CD4-positive, alpha-beta memory T cell (primary cell): ENCODE data around the gene EXD3. TPM values are rescaled to one million over a fixed set of nuclear protein-coding genes. Genes with fewer than 3 reads are reported as not detected.
A peak's percentile ranks its signal among the peaks of the same experiment; 100 is the strongest.

ENCODE experiments used
- CTCF ChIA-PET: fragments of 350-600 bp; sonication (Branson Sonifier 250); formaldehyde crosslinking; loops from one replicate; lab custom pipeline; 2021; ENCODE audit warnings: inconsistent platforms; ENCODE audit not compliant: partially characterized antibody; lab: Charles Lee
- POLR2A ChIA-PET: fragments of 350-600 bp; sonication (Branson Sonifier 250); formaldehyde crosslinking; loops from one replicate; lab custom pipeline; 2021; ENCODE audit not compliant: partially characterized antibody; lab: Charles Lee
- DNase-seq, 5 donors: peaks; one replicate each; pipeline versions ENCODE4 v3.0.0 to v3.0.0-alpha.2; 2020 to 2022; ENCODE audit warnings: mixed read lengths in 1 of 5
- H3K27ac ChIP-seq: one replicate; pipeline ENCODE4 v1.7.0; 2013; ENCODE audit warnings: low read depth, low read length
- H3K27me3 ChIP-seq: 2 replicates; pipeline ENCODE4 v1.7.0; 2013; ENCODE audit warnings: mild to moderate bottlenecking, low read length, moderate library complexity; ENCODE audit not compliant: insufficient read depth
- H3K36me3 ChIP-seq: 2 replicates; pipeline ENCODE4 v1.7.0; 2013; ENCODE audit warnings: mild to moderate bottlenecking, low read length, moderate library complexity; ENCODE audit not compliant: insufficient read depth
- H3K4me1 ChIP-seq: 2 replicates; pipeline ENCODE4 v1.7.0; 2013; ENCODE audit warnings: mild to moderate bottlenecking, low read length, moderate library complexity; ENCODE audit not compliant: insufficient read depth
- H3K4me3 ChIP-seq, 2 donors: one replicate each; pipeline ENCODE4 v1.7.0; 2013; ENCODE audit warnings: low read length in 2 of 2, mild to moderate bottlenecking in 1 of 2
- H3K9me3 ChIP-seq, 2 donors: one replicate each; pipeline ENCODE4 v1.7.0; 2013; ENCODE audit warnings: low read length in 2 of 2, control low read depth in 1 of 2; ENCODE audit not compliant: control insufficient read depth in 1 of 2
- H3K27ac Mint-ChIP-seq, 7 donors: one replicate each; pipeline ENCODE4 v1.8.0; 2020 to 2021; ENCODE audit warnings: mixed read lengths in 7 of 7, mild to moderate bottlenecking in 6 of 7, inconsistent platforms in 3 of 7, moderate library complexity in 3 of 7
- H3K27me3 Mint-ChIP-seq, 2 donors: one replicate each; pipeline ENCODE4 v1.8.0; 2020 to 2021; ENCODE audit warnings: mixed read lengths in 2 of 2
- H3K36me3 Mint-ChIP-seq, 2 donors: one replicate each; pipeline ENCODE4 v1.8.0; 2020 to 2021; ENCODE audit warnings: mixed read lengths in 2 of 2, inconsistent platforms in 1 of 2, mild to moderate bottlenecking in 1 of 2
- H3K4me1 Mint-ChIP-seq, 4 donors: one replicate each; pipeline ENCODE4 v1.8.0; 2020 to 2021; ENCODE audit warnings: mixed read lengths in 4 of 4, mild to moderate bottlenecking in 1 of 4
- H3K4me3 Mint-ChIP-seq, 8 donors: one replicate each; pipeline ENCODE4 v1.8.0; 2020 to 2021; ENCODE audit warnings: mixed read lengths in 8 of 8, mild to moderate bottlenecking in 7 of 8, moderate library complexity in 6 of 8, inconsistent platforms in 3 of 8
- H3K9me3 Mint-ChIP-seq, 8 donors: one replicate each; pipeline ENCODE4 v1.8.0; 2020 to 2021; ENCODE audit warnings: mixed read lengths in 8 of 8, mild to moderate bottlenecking in 5 of 8, inconsistent platforms in 3 of 8, moderate library complexity in 1 of 8
- intact Hi-C: fragments of 100-400 bp; cut with micrococcal nuclease; formaldehyde crosslinking; loops from one replicate; pipeline ENCODE4 v1.15.1; 2023
- polyA plus RNA-seq, 2 donors: library from polyadenylated mRNA; unstranded; fragments of 300-500 nt; fragmentation: Illumina TruSeq; gene quantifications; one replicate each; pipeline ENCODE4 v1.2.3, GENCODE V29; 2021
- total RNA-seq, 2 experiments: library from RNA; stranded (reverse); gene quantifications; one replicate each; pipeline ENCODE4 v1.2.3, GENCODE V29; 2021

Gene EXD3
- total and polyA plus RNA-seq, 4 experiments from 2014 or later: 2.5 to 21.9 (median 14.2) TPM

- Mint-ChIP-seq H3K4me3 (no peak overlapping the region), H3K9me3 (no peaks in the 10 kb centered on the region), H3K27me3 (no peaks in the 10 kb centered on the region), H3K4me1 (peaks cover under 1 to 9% (median 3%) of the 10 kb centered on the region in 4 donors), H3K27ac (no peak overlapping the region), H3K36me3 (no peaks in the 10 kb centered on the region)
- CTCF ChIA-PET: no interaction called here
- H3K9me3 ChIP-seq: no peaks in the 10 kb centered on the region
- H3K4me1 ChIP-seq: peaks cover 10% of the 10 kb centered on the region
- no peaks in the 10 kb centered on the region for H3K36me3 ChIP-seq
- no peak overlapping the region for H3K27ac ChIP-seq
- DNase-seq: no peak
- intact Hi-C loops: no loop called here
- POLR2A ChIA-PET: no interaction called here
- H3K4me3 ChIP-seq: no peak overlapping the region
- no peaks in the 10 kb centered on the region for H3K27me3 ChIP-seq
These were observed 112.5 kb downstream of the EXD3 start for GRCh38 chr9:137310189-137311052.

- Histone ChIP-seq H3K27ac (no peak overlapping the region), H3K9me3 (no peaks in the 10 kb centered on the region), H3K4me3 (no peak overlapping the region), H3K4me1 (peaks cover 18% of the 10 kb centered on the region), H3K27me3 (no peaks in the 10 kb centered on the region), H3K36me3 (no peaks in the 10 kb centered on the region)
- POLR2A ChIA-PET: no interaction called here
- intact Hi-C loops: loop anchor here (10.0 kb wide), 1 partner anchor 225 kb away; no protein-coding TSS in a partner anchor
- Mint-ChIP-seq H3K4me1 (peaks cover 2 to 14% (median 6%) of the 10 kb centered on the region in 4 donors), H3K27ac (no peak overlapping the region), H3K4me3 (no peak overlapping the region), H3K36me3 (no peaks in the 10 kb centered on the region), H3K27me3 (no peaks in the 10 kb centered on the region), H3K9me3 (no peaks in the 10 kb centered on the region)
- CTCF ChIA-PET: no interaction called here
- DNase-seq: no peak
These were observed 113.4 kb downstream of the EXD3 start for GRCh38 chr9:137309368-137310188.

GRCh38 chr9:137308057-137308619 is 114.8 kb downstream of the EXD3 start:
- Mint-ChIP-seq H3K36me3 (no peaks in the 10 kb centered on the region), H3K4me1 (peaks cover 2 to 21% (median 9%) of the 10 kb centered on the region in 4 donors), H3K9me3 (no peaks in the 10 kb centered on the region), H3K27me3 (no peaks in the 10 kb centered on the region), H3K27ac (no peak overlapping the region), H3K4me3 (no peak overlapping the region)
- Histone ChIP-seq H3K4me3 (no peak overlapping the region), H3K27ac (no peak overlapping the region), H3K9me3 (no peaks in the 10 kb centered on the region), H3K27me3 (no peaks in the 10 kb centered on the region), H3K36me3 (no peaks in the 10 kb centered on the region), H3K4me1 (peaks cover 20% of the 10 kb centered on the region)
- CTCF ChIA-PET: interaction anchor here (0.6 kb wide), 1 partner anchor 317 kb away, joined by 3 read pairs; no protein-coding TSS in a partner anchor
- intact Hi-C loops: loop anchor here (10.0 kb wide), 1 partner anchor 227 kb away; no protein-coding TSS in a partner anchor
- POLR2A ChIA-PET: no interaction called here
- DNase-seq: no peak

GRCh38 chr9:137307255-137308056 is 115.5 kb downstream of the EXD3 start:
- POLR2A ChIA-PET: no interaction called here

GRCh38 chr9:137306850-137307254 is 116.1 kb downstream of the EXD3 start:
- intact Hi-C loops: loop anchor here (10.0 kb wide), 1 partner anchor 228 kb away; no protein-coding TSS in a partner anchor
- POLR2A ChIA-PET: no interaction called here
- no peaks in the 10 kb centered on the region for H3K36me3 ChIP-seq
- no peaks in the 10 kb centered on the region for H3K9me3 ChIP-seq
- Mint-ChIP-seq H3K36me3 (no peaks in the 10 kb centered on the region), H3K4me1 (peaks cover 2 to 21% (median 9%) of the 10 kb centered on the region in 4 donors), H3K9me3 (no peaks in the 10 kb centered on the region), H3K27me3 (no peaks in the 10 kb centered on the region), H3K27ac (no peak overlapping the region), H3K4me3 (peak overlapping the region in 1 of 8 donors; percentile 20)
- H3K4me1 ChIP-seq: peaks cover 20% of the 10 kb centered on the region
- no peaks in the 10 kb centered on the region for H3K27me3 ChIP-seq
- DNase-seq: no peak
- no peak overlapping the region for H3K27ac ChIP-seq
- no peak overlapping the region for H3K4me3 ChIP-seq
- CTCF ChIA-PET: no interaction called here

More at GRCh38 chr9:137307255-137308056, 115.5 kb downstream of the EXD3 start:
- Mint-ChIP-seq H3K27me3 (no peaks in the 10 kb centered on the region), H3K4me3 (no peak overlapping the region), H3K9me3 (no peaks in the 10 kb centered on the region), H3K27ac (no peak overlapping the region), H3K4me1 (peaks cover 2 to 21% (median 9%) of the 10 kb centered on the region in 4 donors), H3K36me3 (no peaks in the 10 kb centered on the region)
- intact Hi-C loops: loop anchor here (10.0 kb wide), 1 partner anchor 227 kb away; no protein-coding TSS in a partner anchor
- Histone ChIP-seq H3K4me3 (no peak overlapping the region), H3K27me3 (no peaks in the 10 kb centered on the region), H3K9me3 (no peaks in the 10 kb centered on the region), H3K36me3 (no peaks in the 10 kb centered on the region), H3K4me1 (peaks cover 20% of the 10 kb centered on the region), H3K27ac (no peak overlapping the region)
- CTCF ChIA-PET: interaction anchor here (0.6 kb wide), 1 partner anchor 318 kb away, joined by 3 read pairs; no protein-coding TSS in a partner anchor
- DNase-seq: no peak

- H3K27ac Mint-ChIP-seq: no peak overlapping the region
These were observed 116.7 kb downstream of the EXD3 start for GRCh38 chr9:137306066-137306849.

More at GRCh38 chr9:137306066-137306849, 116.7 kb downstream of the EXD3 start:
- intact Hi-C loops: loop anchor here (10.0 kb wide), 1 partner anchor 229 kb away; no protein-coding TSS in a partner anchor
- Mint-ChIP-seq H3K4me3 (peak overlapping the region in 1 of 8 donors; percentile 20), H3K4me1 (peaks cover 2 to 21% (median 11%) of the 10 kb centered on the region in 4 donors), H3K36me3 (no peaks in the 10 kb centered on the region), H3K27me3 (no peaks in the 10 kb centered on the region), H3K9me3 (no peaks in the 10 kb centered on the region)
- no peak for DNase-seq
- POLR2A ChIA-PET: no interaction called here
- H3K27me3 ChIP-seq: no peaks in the 10 kb centered on the region
- no peak overlapping the region for H3K27ac ChIP-seq
- H3K9me3 ChIP-seq: no peaks in the 10 kb centered on the region
- H3K4me3 ChIP-seq: peak overlapping the region in 1 of 2 donors; percentile 13
- CTCF ChIA-PET: no interaction called here
- H3K4me1 ChIP-seq: peaks cover 20% of the 10 kb centered on the region
- no peaks in the 10 kb centered on the region for H3K36me3 ChIP-seq
